ENCODE results near the gene SPCS3. TPM values are rescaled to one million over a fixed set of nuclear protein-coding genes. Genes with fewer than 3 reads are reported as not detected.

Gene SPCS3
- total and polyA plus RNA-seq, 2 experiments from 2014 or later, result 102 to 148 TPM

DNA sequence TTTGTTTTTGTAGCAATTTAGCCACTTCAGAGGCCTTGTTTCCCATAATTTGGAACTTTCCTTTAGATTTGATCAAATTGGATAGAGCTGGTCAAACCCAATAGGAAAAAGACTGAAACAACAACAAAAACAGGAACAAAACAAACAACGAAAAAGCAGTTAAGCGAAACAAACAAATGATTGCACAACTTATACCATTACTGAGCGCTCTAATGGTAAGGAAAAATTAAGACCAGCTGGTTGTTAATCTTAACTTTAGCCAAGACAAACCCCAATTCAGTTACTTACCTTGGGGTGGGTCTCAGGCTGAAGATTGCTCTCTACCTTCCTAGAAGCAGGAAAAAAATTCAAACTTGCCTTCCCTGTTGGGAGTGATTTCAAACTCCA is 38.3 kb downstream of the SPCS3 start:
- Histone ChIP-seq H4K20me1 (ENCODE audit: insufficient read depth, poor library complexity, severe bottlenecking) (no peaks in the 10 kb centered on the region), H3K27ac (no peak overlapping the region), H3K9me3 (ENCODE audit: low read depth) (no peaks in the 10 kb centered on the region), H3K36me3 (replicated peaks; ENCODE audit: insufficient read depth, low read depth) (no peaks in the 10 kb centered on the region), H3K9me2 (replicated peaks; ENCODE audit: insufficient read depth) (no peaks in the 10 kb centered on the region), H3K79me2 (no peaks in the 10 kb centered on the region), H3K4me2 (no peak overlapping the region), H2AFZ (no peak overlapping the region), H3K4me1 (ENCODE audit: insufficient read depth) (no peaks in the 10 kb centered on the region), H3K27me3 (no peaks in the 10 kb centered on the region), H3K4me3 (no peak overlapping the region)
- TF ChIP-seq EZH2phosphoT487 (IDR thresholded peaks at IDR 0.05; ENCODE audit: low read depth, severe bottlenecking, unreplicated experiment) (no peak), CTCF (IDR thresholded peaks at IDR 0.05; ENCODE audit: poor library complexity) (no peak), EZH2 (IDR thresholded peaks at IDR 0.05; ENCODE audit: borderline replicate concordance) (no peak)
- 89% methylated on average over 3 of the region's 3 CpGs for WGBS (ENCODE audit: low lambda C conversion rate, missing lambda C conversion rate)
- DNase-seq (ENCODE audit: low spot score), result no peak

- Histone ChIP-seq H4K20me1 (ENCODE audit: insufficient read depth, poor library complexity, severe bottlenecking) (no peaks in the 10 kb centered on the region), H3K27ac (no peak overlapping the region), H2AFZ (no peak overlapping the region), H3K4me2 (no peak overlapping the region), H3K9me2 (replicated peaks; ENCODE audit: insufficient read depth) (no peaks in the 10 kb centered on the region), H3K4me1 (ENCODE audit: insufficient read depth) (no peaks in the 10 kb centered on the region), H3K4me3 (no peak overlapping the region), H3K9me3 (ENCODE audit: low read depth) (no peaks in the 10 kb centered on the region), H3K27me3 (no peaks in the 10 kb centered on the region), H3K36me3 (replicated peaks; ENCODE audit: insufficient read depth, low read depth) (no peaks in the 10 kb centered on the region), H3K79me2 (no peaks in the 10 kb centered on the region)
- TF ChIP-seq EZH2phosphoT487 (IDR thresholded peaks at IDR 0.05; ENCODE audit: low read depth, severe bottlenecking, unreplicated experiment) (no peak), EZH2 (IDR thresholded peaks at IDR 0.05; ENCODE audit: borderline replicate concordance) (no peak), CTCF (IDR thresholded peaks at IDR 0.05; ENCODE audit: poor library complexity) (no peak)
- DNase-seq (ENCODE audit: low spot score), result no peak
- WGBS (ENCODE audit: low lambda C conversion rate, missing lambda C conversion rate), result 63% methylated on average over 2 of the region's 2 CpGs
These were observed 39.8 kb downstream of the SPCS3 start for GRCh38 chr4:176359590-176359989.

- Histone ChIP-seq H3K27me3 (no peaks in the 10 kb centered on the region), H3K4me1 (ENCODE audit: insufficient read depth) (no peaks in the 10 kb centered on the region), H3K4me3 (no peak overlapping the region), H3K9me3 (ENCODE audit: low read depth) (no peaks in the 10 kb centered on the region), H3K36me3 (replicated peaks; ENCODE audit: insufficient read depth, low read depth) (no peaks in the 10 kb centered on the region), H3K27ac (no peak overlapping the region), H4K20me1 (ENCODE audit: insufficient read depth, poor library complexity, severe bottlenecking) (no peaks in the 10 kb centered on the region), H3K4me2 (no peak overlapping the region), H3K79me2 (no peaks in the 10 kb centered on the region), H2AFZ (no peak overlapping the region), H3K9me2 (replicated peaks; ENCODE audit: insufficient read depth) (no peaks in the 10 kb centered on the region)
- no peak for DNase-seq (ENCODE audit: low spot score)
- no peak for TF ChIP-seq EZH2 (IDR thresholded peaks at IDR 0.05; ENCODE audit: borderline replicate concordance)
- no peak for TF ChIP-seq EZH2phosphoT487 (IDR thresholded peaks at IDR 0.05; ENCODE audit: low read depth, severe bottlenecking, unreplicated experiment)
- TF ChIP-seq CTCF (IDR thresholded peaks at IDR 0.05; ENCODE audit: poor library complexity), result no peak
These were observed 40.7 kb downstream of the SPCS3 start for GRCh38 chr4:176360446-176360845.

GRCh38 chr4:176363072-176363471 is 43.3 kb downstream of the SPCS3 start:
- no peak for TF ChIP-seq EZH2 (IDR thresholded peaks at IDR 0.05; ENCODE audit: borderline replicate concordance)
- no peak for TF ChIP-seq CTCF (IDR thresholded peaks at IDR 0.05; ENCODE audit: poor library complexity)
- TF ChIP-seq EZH2phosphoT487 (IDR thresholded peaks at IDR 0.05; ENCODE audit: low read depth, severe bottlenecking, unreplicated experiment), result no peak

More at GRCh38 chr4:176363072-176363471, 43.3 kb downstream of the SPCS3 start:
- H3K27me3 ChIP-seq, result no peaks in the 10 kb centered on the region
- no peak for DNase-seq (ENCODE audit: low spot score)
- H3K36me3 ChIP-seq (replicated peaks; ENCODE audit: insufficient read depth, low read depth), result no peaks in the 10 kb centered on the region
- H2AFZ ChIP-seq, result no peak overlapping the region
- no peak overlapping the region for H3K4me2 ChIP-seq
- 62% methylated on average over 1 of the region's 1 CpG for WGBS (ENCODE audit: low lambda C conversion rate, missing lambda C conversion rate)
- H3K4me1 ChIP-seq (ENCODE audit: insufficient read depth), result no peaks in the 10 kb centered on the region
- no peaks in the 10 kb centered on the region for H4K20me1 ChIP-seq (ENCODE audit: insufficient read depth, poor library complexity, severe bottlenecking)
- H3K4me3 ChIP-seq, result no peak overlapping the region
- no peak overlapping the region for H3K27ac ChIP-seq
- H3K9me2 ChIP-seq (replicated peaks; ENCODE audit: insufficient read depth), result no peaks in the 10 kb centered on the region
- no peaks in the 10 kb centered on the region for H3K79me2 ChIP-seq
- H3K9me3 ChIP-seq (ENCODE audit: low read depth), result no peaks in the 10 kb centered on the region
